Endothelial cell of umbilical vein (primary cell): ENCODE measurements around the gene ITGA5. TPM values are rescaled to one million over a fixed set of nuclear protein-coding genes. Genes with fewer than 3 reads are reported as not detected.
A peak's percentile ranks its signal among the peaks of the same experiment; 100 is the strongest.

Source experiments
- BruUV-seq: library from RNA; stranded (reverse); fragments of 400-500 nt; replicated peaks from 2 replicates; lab custom pipeline; 2021; lab: Mats Ljungman, UMichigan
- CTCF ChIA-PET: fragments of 300-600, 350-600 bp; sonication (Branson Sonifier 250); formaldehyde crosslinking; loops from one replicate; lab custom pipeline; 2021; ENCODE audit warnings: antibody characterized with exemption, inconsistent platforms; lab: Charles Lee
- POLR2A ChIA-PET: fragments of 300-600, 350-600 bp; sonication (Branson Sonifier 250); formaldehyde crosslinking; loops from one replicate; lab custom pipeline; 2021; ENCODE audit warnings: antibody characterized with exemption, inconsistent platforms; lab: Charles Lee
- DNase-seq: peaks from one replicate; pipeline ENCODE4 v3.0.0-alpha.2; 2011; ENCODE audit warnings: low read depth, low spot score
- FAIRE-seq: peaks from 2 replicates; lab custom pipeline; 2011; peaks lifted over from hg19 to GRCh38; lab: Jason Lieb, UNC
- H2AFZ ChIP-seq: 2 replicates; pipeline ENCODE4 v1.6.0; 2012; ENCODE audit warnings: low read depth, low read length, control low read depth, inconsistent platforms
- H3K27ac ChIP-seq: 2 replicates; pipeline ENCODE4 v1.5.1; 2011; ENCODE audit warnings: low read depth, mild to moderate bottlenecking, control low read depth, low read length, moderate library complexity; ENCODE audit not compliant: insufficient read depth
- H3K27me3 ChIP-seq, 2 experiments: 2 replicates each; pipeline versions ENCODE4 v1.6.0 to v1.6.1; 2011; ENCODE audit warnings: low read length in 2 of 2, mixed read lengths in 1 of 2; ENCODE audit not compliant: control insufficient read depth in 2 of 2, insufficient read depth in 2 of 2
- H3K36me3 ChIP-seq, 2 experiments: 2 replicates in 1 of 2; 3 replicates in 1 of 2; pipeline ENCODE4 v1.5.1; 2011; ENCODE audit warnings: low read length in 2 of 2, mild to moderate bottlenecking in 1 of 2, moderate library complexity in 1 of 2; ENCODE audit not compliant: control insufficient read depth in 2 of 2, insufficient read depth in 2 of 2; ENCODE audit errors: extremely low read depth in 1 of 2
- H3K4me1 ChIP-seq: 3 replicates; pipeline ENCODE4 v1.5.1; 2011; ENCODE audit warnings: mild to moderate bottlenecking, low read length; ENCODE audit not compliant: control insufficient read depth, insufficient read depth; ENCODE audit errors: extremely low read depth
- H3K4me2 ChIP-seq: 2 replicates; pipeline ENCODE4 v1.6.1; 2011; ENCODE audit warnings: low read length, control low read depth, mixed read lengths; ENCODE audit not compliant: insufficient read depth
- H3K4me3 ChIP-seq, 3 experiments: fragments of 200-600 bp in 1 of 3; sonication (generic), shearing (Covaris generic) in 1 of 3; replicated peaks in 1 of 3; 2 replicates each; pipeline ENCODE4 v1.5.1; 2011 to 2016; ENCODE audit warnings: control low read depth in 3 of 3, low read length in 3 of 3, mild to moderate bottlenecking in 2 of 3, inconsistent platforms in 1 of 3, low read depth in 1 of 3, moderate library complexity in 1 of 3; ENCODE audit not compliant: insufficient read depth in 1 of 3
- H3K79me2 ChIP-seq: 2 replicates; pipeline ENCODE4 v1.6.0; 2012; ENCODE audit warnings: low read length, inconsistent platforms; ENCODE audit not compliant: control insufficient read depth, insufficient read depth
- H3K9ac ChIP-seq: replicated peaks from 2 replicates; pipeline ENCODE3; 2011; ENCODE audit warnings: low read length, control low read depth; ENCODE audit not compliant: insufficient read depth; ENCODE audit errors: extremely low read depth
- H3K9me1 ChIP-seq: replicated peaks from 3 replicates; pipeline ENCODE4 v1.6.0; 2011; ENCODE audit warnings: mild to moderate bottlenecking, low read length; ENCODE audit not compliant: control insufficient read depth, insufficient read depth; ENCODE audit errors: extremely low read depth
- H3K9me3 ChIP-seq: replicated peaks from 2 replicates; pipeline ENCODE4 v1.5.1; 2012; ENCODE audit warnings: low read length, inconsistent platforms; ENCODE audit not compliant: control insufficient read depth, insufficient read depth
- H4K20me1 ChIP-seq: replicated peaks from 2 replicates; pipeline ENCODE3; 2011; ENCODE audit warnings: mild to moderate bottlenecking, low read length; ENCODE audit not compliant: control insufficient read depth, insufficient read depth; ENCODE audit errors: extremely low read depth
- EZH2 ChIP-seq: IDR thresholded peaks from 2 replicates; pipeline ENCODE4 v1.6.1; 2012; ENCODE audit warnings: borderline replicate concordance, low read depth, mild to moderate bottlenecking, moderate library complexity, low read length, inconsistent platforms; ENCODE audit not compliant: severe bottlenecking
- FOS ChIP-seq: IDR thresholded peaks from 2 replicates; pipeline ENCODE4 v1.6.1; 2011; ENCODE audit warnings: mild to moderate bottlenecking, low read length, moderate library complexity, borderline replicate concordance; ENCODE audit not compliant: insufficient read depth
- GATA2 ChIP-seq: IDR thresholded peaks from 2 replicates; pipeline ENCODE4 v1.7.0; 2011; ENCODE audit warnings: low read depth, mild to moderate bottlenecking, moderate library complexity, mixed read lengths, low read length; ENCODE audit not compliant: insufficient read length, insufficient read depth
- JUN ChIP-seq: IDR thresholded peaks from 2 replicates; pipeline ENCODE4 v1.6.1; 2011; ENCODE audit warnings: borderline replicate concordance, low read depth; ENCODE audit not compliant: insufficient read length, insufficient read depth
- MYC ChIP-seq: IDR thresholded peaks from one replicate; pipeline ENCODE4 v1.6.1; 2011; ENCODE audit warnings: mild to moderate bottlenecking, low read depth, low read length
- POLR2A ChIP-seq: IDR thresholded peaks from 2 replicates; pipeline ENCODE4 v1.6.1; 2012; ENCODE audit warnings: low read depth, mild to moderate bottlenecking, control low read depth, low read length
- POLR2AphosphoS5 ChIP-seq: IDR thresholded peaks from 2 replicates; pipeline ENCODE4 v1.6.1; 2012; ENCODE audit warnings: low read depth, mild to moderate bottlenecking, control low read depth, low read length, moderate library complexity; ENCODE audit not compliant: insufficient read depth
- dilution Hi-C: fragments of 300-500 bp; cut with MboI; formaldehyde crosslinking; loops from one replicate; pipeline ENCODE4 v1.15.0; 2019; ENCODE audit warnings: low sequenced_read_pairs; ENCODE audit not compliant: extremely low pct_ligation_motif_present
- intact Hi-C: fragments of 100-400 bp; cut with micrococcal nuclease; formaldehyde crosslinking; loops from one replicate; pipeline ENCODE4 v1.10.0; 2022
- polyA plus RNA-seq, 4 experiments: library from polyadenylated mRNA; depleted of rRNA in 3 of 4; stranded (reverse) in 3 of 4; unstranded in 1 of 4; fragments of >200 nt; gene quantifications; 2 replicates each; pipeline versions ENCODE4 v1.2.1 to v1.2.3, GENCODE V29; 2011 to 2012; ENCODE audit warnings: missing spikeins in 1 of 4
- total RNA-seq: library from RNA; stranded (reverse); gene quantifications from 2 replicates; pipeline ENCODE4 v1.2.3, GENCODE V29; 2021
- TF ChIP-seq, protein P1 (sequence below), 2 donors: IDR thresholded peaks; 1 replicate in 1 of 2; 2 replicates in 1 of 2; pipeline ENCODE4 v1.5.1; 2011; ENCODE audit warnings: low read length in 2 of 2, mild to moderate bottlenecking in 2 of 2, moderate library complexity in 2 of 2, control low read depth in 1 of 2, inconsistent platforms in 1 of 2, low read depth in 1 of 2; ENCODE audit not compliant: insufficient read depth in 1 of 2; ENCODE audit errors: extremely low read depth in 1 of 2
- TF ChIP-seq, protein P2 (sequence below): IDR thresholded peaks from 2 replicates; pipeline ENCODE4 v1.6.1; 2011; ENCODE audit not compliant: insufficient read depth, insufficient read length

ITGA5 gene
- total and polyA plus RNA-seq, 2 donors (not counting 3 experiments of a cell fraction or from before 2014, with no cell fraction given): 657 to 938 TPM

DNA sequence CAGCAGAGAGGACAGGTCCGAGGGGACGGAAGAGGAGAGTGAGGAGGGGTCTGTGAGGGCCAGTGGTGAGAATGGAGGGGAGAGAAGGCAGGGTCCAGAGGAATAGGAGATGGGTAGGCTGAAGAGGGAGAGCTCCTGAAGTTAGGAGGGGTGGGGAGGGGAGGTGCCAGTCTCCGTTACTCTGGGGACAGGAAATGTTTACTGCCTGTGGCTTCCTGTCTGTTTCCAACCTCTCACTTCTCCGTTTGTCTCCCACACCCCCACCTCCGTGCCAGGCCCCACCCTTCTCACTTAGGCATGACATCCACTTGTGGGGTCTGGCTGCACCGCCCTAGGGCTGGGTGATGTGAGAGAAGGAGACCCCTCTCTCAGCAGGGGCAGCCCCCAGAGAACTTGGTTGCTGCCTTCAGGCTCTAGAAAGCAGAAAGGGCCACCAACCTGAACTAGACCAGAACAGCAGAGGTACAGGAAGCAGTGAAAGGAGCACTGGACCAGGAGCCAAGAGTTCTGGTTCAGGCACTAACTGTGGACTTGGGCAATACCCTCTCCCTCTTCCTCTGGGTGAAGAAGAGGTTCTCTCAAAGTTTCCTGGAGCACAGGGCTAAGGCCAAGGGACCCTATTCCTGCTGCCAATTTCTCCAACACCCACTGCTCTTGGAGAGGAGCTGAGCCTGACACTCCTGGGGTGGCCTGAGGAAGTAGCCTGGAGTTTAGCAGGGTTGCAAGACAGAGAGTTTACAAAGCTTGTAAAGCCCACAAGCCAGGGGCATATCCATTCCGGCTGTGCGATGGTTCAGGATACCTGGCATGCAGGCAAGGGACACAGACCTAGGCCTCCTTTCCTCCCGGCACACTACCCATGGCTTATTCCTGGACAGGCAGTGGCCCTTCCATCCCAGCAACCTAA is 5.5 kb downstream of the ITGA5 start:
- Histone ChIP-seq H3K4me1 (peaks cover 52% of the 10 kb centered on the region), H3K9me1 (no peaks in the 10 kb centered on the region), H2AFZ (no peak overlapping the region), H3K9me3 (no peaks in the 10 kb centered on the region), H3K4me2 (peak overlapping the region; percentile 98), H4K20me1 (no peaks in the 10 kb centered on the region), H3K4me3 (peak overlapping the region; percentile 20 to 62 (median 27)), H3K27me3 (no peaks in the 10 kb centered on the region), H3K27ac (peak overlapping the region; percentile 96), H3K9ac (peak overlapping the region; percentile 74), H3K79me2 (peaks cover 99% of the 10 kb centered on the region), H3K36me3 (peaks cover 16 to 35% of the 10 kb centered on the region in 2 experiments)
- ChIA-PET CTCF (interaction anchor here (1.1 to 11.8 kb wide), 6 partner anchors 9 to 34 kb away, joined by 4 to 221 read pairs (median 73); no protein-coding TSS in a partner anchor), POLR2A (interaction anchor here (1.2 to 8.7 kb wide), 4 partner anchors 12 to 19 kb away, joined by 3 to 60 read pairs (median 24); no protein-coding TSS in a partner anchor)
- BruUV-seq: no TSS peak
- DNase-seq: peak; percentile 85
- dilution Hi-C loops: no loop called here
- peak; percentile 56 for TF ChIP-seq POLR2AphosphoS5
- no peak for TF ChIP-seq GATA2
- TF ChIP-seq POLR2A: peak; percentile 67
- no peak for TF ChIP-seq JUN
- TF ChIP-seq MYC: no peak
- no peak for TF ChIP-seq EZH2
- TF ChIP-seq, protein P1, sequence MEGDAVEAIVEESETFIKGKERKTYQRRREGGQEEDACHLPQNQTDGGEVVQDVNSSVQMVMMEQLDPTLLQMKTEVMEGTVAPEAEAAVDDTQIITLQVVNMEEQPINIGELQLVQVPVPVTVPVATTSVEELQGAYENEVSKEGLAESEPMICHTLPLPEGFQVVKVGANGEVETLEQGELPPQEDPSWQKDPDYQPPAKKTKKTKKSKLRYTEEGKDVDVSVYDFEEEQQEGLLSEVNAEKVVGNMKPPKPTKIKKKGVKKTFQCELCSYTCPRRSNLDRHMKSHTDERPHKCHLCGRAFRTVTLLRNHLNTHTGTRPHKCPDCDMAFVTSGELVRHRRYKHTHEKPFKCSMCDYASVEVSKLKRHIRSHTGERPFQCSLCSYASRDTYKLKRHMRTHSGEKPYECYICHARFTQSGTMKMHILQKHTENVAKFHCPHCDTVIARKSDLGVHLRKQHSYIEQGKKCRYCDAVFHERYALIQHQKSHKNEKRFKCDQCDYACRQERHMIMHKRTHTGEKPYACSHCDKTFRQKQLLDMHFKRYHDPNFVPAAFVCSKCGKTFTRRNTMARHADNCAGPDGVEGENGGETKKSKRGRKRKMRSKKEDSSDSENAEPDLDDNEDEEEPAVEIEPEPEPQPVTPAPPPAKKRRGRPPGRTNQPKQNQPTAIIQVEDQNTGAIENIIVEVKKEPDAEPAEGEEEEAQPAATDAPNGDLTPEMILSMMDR (IDR thresholded peaks at IDR 0.05; ENCODE audit: extremely low read depth in 1 of 2, insufficient read depth in 1 of 2, low read depth in 1 of 2, low read length in 2 of 2): no peak
- TF ChIP-seq, protein P2, sequence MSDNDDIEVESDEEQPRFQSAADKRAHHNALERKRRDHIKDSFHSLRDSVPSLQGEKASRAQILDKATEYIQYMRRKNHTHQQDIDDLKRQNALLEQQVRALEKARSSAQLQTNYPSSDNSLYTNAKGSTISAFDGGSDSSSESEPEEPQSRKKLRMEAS: no peak
- no peak for TF ChIP-seq FOS
- intact Hi-C loops: loop anchor here (1.0 to 5.0 kb wide), 3 partner anchors 15 to 131 kb away; partner anchors contain the start of genes CBX5 and HNRNPA1
- FAIRE-seq: peak; percentile 97
